C4-2B (cell line): ENCODE results near the gene PIK3AP1.

Experiments
- H3K27ac ChIP-seq: fragments of 450-650 bp; 2 replicates; pipeline ENCODE4 v1.5.1; 2017
- CTCF ChIP-seq: fragments of 450-650 bp; conservative IDR thresholded peaks from 2 replicates; pipeline ENCODE4 v1.5.1; 2017; ENCODE audit warnings: mild to moderate bottlenecking
- ZFX ChIP-seq: fragments of 450-650 bp; IDR thresholded peaks from 2 replicates; pipeline ENCODE4 v1.6.1; 2017

Gene PIK3AP1

GRCh38 chr10:96588060-96588554, 132.2 kb downstream of the PIK3AP1 start:
- peak overlapping the region; percentile 98; the same call in 1 of the 2 replicates for H3K27ac ChIP-seq

GRCh38 chr10:96587264-96588059, 132.9 kb downstream of the PIK3AP1 start:
- TF ChIP-seq ZFX, result no peak
- TF ChIP-seq CTCF, result no peak

More at GRCh38 chr10:96588060-96588554, 132.2 kb downstream of the PIK3AP1 start:
- no peak for TF ChIP-seq CTCF

GRCh38 chr10:96586419-96587263, 133.7 kb downstream of the PIK3AP1 start, which contains the start of gene TM9SF3:
Gene TM9SF3, minus strand, starts transcription at chr10:96587012. Its CDS starts 177 bp downstream, at chr10:96586835.
- TF ChIP-seq ZFX (peak; percentile 98), CTCF (no peak)
- H3K27ac ChIP-seq, result peak within 1 kb of the TSS; percentile 98

More at GRCh38 chr10:96587264-96588059, 132.9 kb downstream of the PIK3AP1 start:
- peak overlapping the region; percentile 98 for H3K27ac ChIP-seq

- TF ChIP-seq CTCF (no peak), ZFX (no peak)
- peak overlapping the region; percentile 98 for H3K27ac ChIP-seq
Observed at GRCh38 chr10:96585736-96586418, 134.4 kb downstream of the PIK3AP1 start.

GRCh38 chr10:96584474-96584873, 135.8 kb downstream of the PIK3AP1 start:
- TF ChIP-seq ZFX (no peak), CTCF (no peak)
- peak overlapping the region; percentile 53; the same call in 1 of the 2 replicates for H3K27ac ChIP-seq

- TF ChIP-seq ZFX (no peak), CTCF (no peak)
- peak overlapping the region; percentile 73 for H3K27ac ChIP-seq
Observed at GRCh38 chr10:96584035-96584434, 136.3 kb downstream of the PIK3AP1 start.
